C4-2B (cell line): Measurements from ENCODE around the gene C6orf89.

Source experiments
- ZFX ChIP-seq: fragments of 450-650 bp; IDR thresholded peaks from 2 replicates; pipeline ENCODE4 v1.6.1; 2017
- TF ChIP-seq, protein P1 (sequence below): fragments of 450-650 bp; conservative IDR thresholded peaks from 2 replicates; pipeline ENCODE4 v1.5.1; 2017; ENCODE audit warnings: mild to moderate bottlenecking

DNA sequence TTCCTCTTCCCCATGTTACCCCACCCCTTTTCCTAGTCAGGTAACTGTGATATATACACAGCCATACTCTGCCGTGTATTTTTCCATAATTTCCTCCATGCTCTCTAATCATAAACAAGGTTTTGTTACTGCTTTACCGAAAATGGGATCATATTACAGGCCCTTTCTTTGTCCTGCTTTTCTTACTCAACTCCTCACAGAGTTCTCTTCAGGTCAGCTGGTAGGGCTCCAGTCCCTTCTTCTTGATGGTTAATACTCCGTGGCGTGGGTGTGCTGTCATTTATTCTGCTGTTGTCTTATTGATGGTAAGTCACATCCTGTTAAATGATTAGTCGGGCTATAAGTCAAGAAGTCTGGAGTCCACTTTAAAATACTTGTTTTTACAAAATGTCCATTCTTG, 43.9 kb downstream of the C6orf89 start:
- TF ChIP-seq, protein P1, sequence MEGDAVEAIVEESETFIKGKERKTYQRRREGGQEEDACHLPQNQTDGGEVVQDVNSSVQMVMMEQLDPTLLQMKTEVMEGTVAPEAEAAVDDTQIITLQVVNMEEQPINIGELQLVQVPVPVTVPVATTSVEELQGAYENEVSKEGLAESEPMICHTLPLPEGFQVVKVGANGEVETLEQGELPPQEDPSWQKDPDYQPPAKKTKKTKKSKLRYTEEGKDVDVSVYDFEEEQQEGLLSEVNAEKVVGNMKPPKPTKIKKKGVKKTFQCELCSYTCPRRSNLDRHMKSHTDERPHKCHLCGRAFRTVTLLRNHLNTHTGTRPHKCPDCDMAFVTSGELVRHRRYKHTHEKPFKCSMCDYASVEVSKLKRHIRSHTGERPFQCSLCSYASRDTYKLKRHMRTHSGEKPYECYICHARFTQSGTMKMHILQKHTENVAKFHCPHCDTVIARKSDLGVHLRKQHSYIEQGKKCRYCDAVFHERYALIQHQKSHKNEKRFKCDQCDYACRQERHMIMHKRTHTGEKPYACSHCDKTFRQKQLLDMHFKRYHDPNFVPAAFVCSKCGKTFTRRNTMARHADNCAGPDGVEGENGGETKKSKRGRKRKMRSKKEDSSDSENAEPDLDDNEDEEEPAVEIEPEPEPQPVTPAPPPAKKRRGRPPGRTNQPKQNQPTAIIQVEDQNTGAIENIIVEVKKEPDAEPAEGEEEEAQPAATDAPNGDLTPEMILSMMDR = no peak
- TF ChIP-seq ZFX = no peak
